Astrocyte of the cerebellum (primary cell): ENCODE measurements around the gene TULP1.

ENCODE experiments used
- DNase-seq: peaks from one replicate; pipeline ENCODE4 v3.0.0-alpha.2; 2011; ENCODE audit warnings: low read depth
- H3K4me3 ChIP-seq: 2 replicates; pipeline ENCODE4 v1.5.1; 2011; ENCODE audit warnings: mild to moderate bottlenecking, low read depth, low read length, moderate library complexity
- CTCF ChIP-seq: IDR thresholded peaks from 2 replicates; pipeline ENCODE4 v1.5.1; 2012; ENCODE audit warnings: low read length, low read depth, moderate library complexity, mild to moderate bottlenecking; ENCODE audit errors: missing control alignments
- in situ Hi-C: cut with HindIII; loops from 2 replicates; pipeline ENCODE4 v1.10.0; 2017; ENCODE audit warnings: low sequenced_read_pairs

The TULP1 gene

GRCh38 chr6:35495258-35496035, 17.2 kb downstream of the TULP1 start:
- DNase-seq: no peak
- no peak for TF ChIP-seq CTCF
- peak overlapping the region; percentile 61 for H3K4me3 ChIP-seq
- in situ Hi-C loops: no loop called here

- no peak for TF ChIP-seq CTCF
- DNase-seq: no peak
- H3K4me3 ChIP-seq: peak overlapping the region; percentile 0
- in situ Hi-C loops: no loop called here
Measured at GRCh38 chr6:35494161-35494563, 18.5 kb downstream of the TULP1 start.

GRCh38 chr6:35493307-35493983, 19.3 kb downstream of the TULP1 start:
- in situ Hi-C loops: no loop called here
- DNase-seq: no peak
- no peak for TF ChIP-seq CTCF
- no peak overlapping the region for H3K4me3 ChIP-seq

- no peak for TF ChIP-seq CTCF
- H3K4me3 ChIP-seq: no peak overlapping the region
- DNase-seq: no peak
- in situ Hi-C loops: no loop called here
Measured at GRCh38 chr6:35492974-35493284, 19.8 kb downstream of the TULP1 start.

- H3K4me3 ChIP-seq: no peak overlapping the region
- in situ Hi-C loops: no loop called here
- TF ChIP-seq CTCF: no peak
- DNase-seq: no peak
Measured at GRCh38 chr6:35492258-35492973, 20.3 kb downstream of the TULP1 start.

- TF ChIP-seq CTCF: no peak
- in situ Hi-C loops: no loop called here
- DNase-seq: no peak
- H3K4me3 ChIP-seq: no peak overlapping the region
Measured at GRCh38 chr6:35491558-35492257, 21.0 kb downstream of the TULP1 start.
